H9 (cell line): ENCODE measurements around the gene CBR1. TPM values are rescaled to one million over a fixed set of nuclear protein-coding genes. Genes with fewer than 3 reads are reported as not detected.

ENCODE experiments used
- DNase-seq: peaks from one replicate; pipeline ENCODE4 v3.0.0-alpha.2; 2017
- H2AFZ ChIP-seq: one replicate; pipeline ENCODE4 v1.6.1; 2013; ENCODE audit warnings: mild to moderate bottlenecking, low read length, control low read depth, moderate library complexity
- H2AK5ac ChIP-seq: 2 replicates; pipeline ENCODE4 v1.6.1; 2013; ENCODE audit warnings: low read length, control low read depth, mixed read lengths; ENCODE audit not compliant: insufficient read length
- H2BK120ac ChIP-seq: one replicate; pipeline ENCODE4 v1.6.1; 2013; ENCODE audit warnings: low read depth, mild to moderate bottlenecking, low read length, control low read depth, inconsistent platforms; ENCODE audit not compliant: poor library complexity, severe bottlenecking
- H2BK12ac ChIP-seq: 2 replicates; pipeline ENCODE4 v1.6.1; 2013; ENCODE audit warnings: low read length, control low read depth, mixed read lengths, low read depth; ENCODE audit not compliant: insufficient read length
- H2BK15ac ChIP-seq: 2 replicates; pipeline ENCODE4 v1.6.1; 2013; ENCODE audit warnings: low read depth, low read length, control low read depth
- H2BK20ac ChIP-seq: one replicate; pipeline ENCODE4 v1.6.1; 2013; ENCODE audit warnings: low read depth, mild to moderate bottlenecking, low read length, control low read depth, inconsistent platforms; ENCODE audit not compliant: poor library complexity, severe bottlenecking
- H2BK5ac ChIP-seq: 2 replicates; pipeline ENCODE4 v1.6.1; 2013; ENCODE audit warnings: low read length, control low read depth, mixed read lengths; ENCODE audit not compliant: insufficient read length
- H3K14ac ChIP-seq: 2 replicates; pipeline ENCODE4 v1.6.1; 2013; ENCODE audit warnings: low read length, control low read depth; ENCODE audit not compliant: insufficient read depth
- H3K18ac ChIP-seq: 2 replicates; pipeline ENCODE4 v1.6.1; 2013; ENCODE audit warnings: low read depth, mild to moderate bottlenecking, mixed read lengths, low read length, control low read depth; ENCODE audit not compliant: insufficient read length
- H3K23ac ChIP-seq: 2 replicates; pipeline ENCODE4 v1.6.1; 2013; ENCODE audit warnings: low read length, control low read depth, mixed read lengths, low read depth; ENCODE audit not compliant: insufficient read length
- H3K23me2 ChIP-seq: 2 replicates; pipeline ENCODE4 v1.6.1; 2013; ENCODE audit warnings: low read depth, mild to moderate bottlenecking, mixed read lengths, low read length, control low read depth; ENCODE audit not compliant: insufficient read length, poor library complexity, severe bottlenecking
- H3K27ac ChIP-seq: 2 replicates; pipeline ENCODE4 v1.5.1; 2013; ENCODE audit warnings: low read length, control low read depth, mixed read lengths, low read depth; ENCODE audit not compliant: insufficient read length
- H3K27me3 ChIP-seq: 2 replicates; pipeline ENCODE4 v1.6.1; 2013; ENCODE audit warnings: low read length, control low read depth, inconsistent platforms; ENCODE audit not compliant: insufficient read depth
- H3K4ac ChIP-seq: 2 replicates; pipeline ENCODE4 v1.6.1; 2013; ENCODE audit warnings: low read depth, mild to moderate bottlenecking, control low read depth, inconsistent platforms, low read length, moderate library complexity
- H3K4me1 ChIP-seq: 2 replicates; pipeline ENCODE4 v1.6.1; 2013; ENCODE audit warnings: low read length, control low read depth, inconsistent platforms; ENCODE audit not compliant: insufficient read depth
- H3K4me2 ChIP-seq: 2 replicates; pipeline ENCODE4 v1.6.1; 2013; ENCODE audit warnings: low read length, control low read depth, mixed read lengths; ENCODE audit not compliant: insufficient read length, insufficient read depth
- H3K56ac ChIP-seq: 2 replicates; pipeline ENCODE4 v1.6.1; 2013; ENCODE audit warnings: low read depth, mild to moderate bottlenecking, mixed read lengths, low read length, control low read depth; ENCODE audit not compliant: insufficient read length
- H3K79me1 ChIP-seq: 2 replicates; pipeline ENCODE4 v1.6.1; 2013; ENCODE audit warnings: low read depth, mild to moderate bottlenecking, moderate library complexity, low read length, control low read depth, inconsistent platforms; ENCODE audit not compliant: insufficient read depth, poor library complexity, severe bottlenecking
- H3K79me2 ChIP-seq: 2 replicates; pipeline ENCODE4 v1.6.1; 2013; ENCODE audit warnings: low read length, control low read depth, inconsistent platforms; ENCODE audit not compliant: insufficient read depth
- H3K9ac ChIP-seq: 2 replicates; pipeline ENCODE4 v1.6.1; 2013; ENCODE audit warnings: low read length, control low read depth, mixed read lengths; ENCODE audit not compliant: insufficient read length; ENCODE audit errors: extremely low read depth
- H3K9me3 ChIP-seq: one replicate; pipeline ENCODE4 v1.6.1; 2013; ENCODE audit warnings: low read depth, low read length, inconsistent platforms; ENCODE audit not compliant: control insufficient read depth
- H3T11ph ChIP-seq: one replicate; pipeline ENCODE4 v1.6.1; 2013; ENCODE audit warnings: mild to moderate bottlenecking, low read length, control low read depth, inconsistent platforms
- H4K20me1 ChIP-seq: one replicate; pipeline ENCODE4 v1.6.1; 2013; ENCODE audit not compliant: control insufficient read depth, insufficient read length, insufficient read depth
- H4K5ac ChIP-seq: 2 replicates; pipeline ENCODE4 v1.6.1; 2013; ENCODE audit warnings: low read depth, mild to moderate bottlenecking, mixed read lengths, low read length, control low read depth; ENCODE audit not compliant: insufficient read length
- H4K8ac ChIP-seq: replicated peaks from 2 replicates; pipeline ENCODE4 v1.6.1; 2013; ENCODE audit warnings: low read length, control low read depth, mixed read lengths, low read depth; ENCODE audit not compliant: insufficient read length
- H4K91ac ChIP-seq: 2 replicates; pipeline ENCODE4 v1.6.1; 2013; ENCODE audit warnings: low read depth, mild to moderate bottlenecking, moderate library complexity, mixed read lengths, low read length, control low read depth; ENCODE audit not compliant: insufficient read length
- H3K27ac Mint-ChIP-seq, 3 experiments: 2 replicates in 2 of 3; 3 replicates in 1 of 3; pipeline ENCODE4 v1.8.0; 2020 to 2021; ENCODE audit warnings: mixed read lengths in 3 of 3, mild to moderate bottlenecking in 1 of 3, moderate library complexity in 1 of 3
- H3K27me3 Mint-ChIP-seq: 2 replicates; pipeline ENCODE4 v1.8.0; 2021; ENCODE audit warnings: low read depth, mild to moderate bottlenecking, moderate library complexity, mixed read lengths
- H3K36me3 Mint-ChIP-seq, 3 experiments: 2 replicates in 2 of 3; 3 replicates in 1 of 3; pipeline ENCODE4 v1.8.0; 2020 to 2021; ENCODE audit warnings: low read depth in 3 of 3, mixed read lengths in 3 of 3; ENCODE audit not compliant: insufficient read depth in 1 of 3
- H3K4me1 Mint-ChIP-seq, 2 experiments: 2 replicates each; pipeline ENCODE4 v1.8.0; 2020; ENCODE audit warnings: mixed read lengths in 2 of 2
- H3K4me3 Mint-ChIP-seq, 2 experiments: 2 replicates in 1 of 2; 3 replicates in 1 of 2; pipeline ENCODE4 v1.8.0; 2020 to 2021; ENCODE audit warnings: mild to moderate bottlenecking in 2 of 2, mixed read lengths in 2 of 2, moderate library complexity in 1 of 2
- H3K9me3 Mint-ChIP-seq, 2 experiments: 2 replicates in 1 of 2; 3 replicates in 1 of 2; pipeline ENCODE4 v1.8.0; 2020; ENCODE audit warnings: mild to moderate bottlenecking in 2 of 2, mixed read lengths in 2 of 2, moderate library complexity in 1 of 2
- CTCF ChIP-seq: fragments of 200-600 bp; sonication (generic); conservative IDR thresholded peaks from 3 replicates; pipeline ENCODE4 v1.8.0; 2021; ENCODE audit warnings: antibody characterized with exemption, mild to moderate bottlenecking
- WGBS: extraction: QIAGEN DNeasy Blood & Tissue Kit; methylation state at CpG from one replicate; pipeline ENCODE4 v1.1.7; 2013; ENCODE audit warnings: missing lambda C conversion rate, low lambda C conversion rate, mixed read lengths; ENCODE audit not compliant: insufficient read length; ENCODE audit errors: extremely low coverage; 5-methylcytosine and 5-hydroxymethylcytosine counted together
- total RNA-seq: library from RNA; stranded (reverse); gene quantifications from 2 replicates; pipeline ENCODE4 v1.2.1, GENCODE V29; 2021

Gene CBR1
- total RNA-seq, 1 experiment from 2014 or later = 5.7 TPM

GRCh38 chr21:36021251-36021837 is 48.5 kb upstream of the CBR1 start:
- H3K36me3 Mint-ChIP-seq = peaks cover 0 to 6% (median 0%) of the 10 kb centered on the region in 3 experiments; a peak in 2 of 7 replicates
- Histone ChIP-seq H2AK5ac (no peak overlapping the region), H3K4me2 (no peak overlapping the region), H3K23ac (no peak overlapping the region), H3K79me1 (no peaks in the 10 kb centered on the region), H3K27me3 (no peaks in the 10 kb centered on the region), H2BK120ac (no peak overlapping the region), H2BK5ac (no peak overlapping the region), H3K56ac (no peak overlapping the region), H2AFZ (no peak overlapping the region), H3K4me1 (no peaks in the 10 kb centered on the region), H4K20me1 (no peaks in the 10 kb centered on the region), H3K14ac (no peak overlapping the region), H3K27ac (no peak overlapping the region), H4K5ac (no peak overlapping the region), H3K23me2 (no peaks in the 10 kb centered on the region), H2BK20ac (no peak overlapping the region), H4K91ac (no peak overlapping the region), H2BK15ac (no peak overlapping the region), H3K4ac (no peak overlapping the region), H3K18ac (no peak overlapping the region), H3T11ph (no peak overlapping the region), H4K8ac (no peak overlapping the region), H3K9ac (no peak overlapping the region), H3K9me3 (peaks cover 9% of the 10 kb centered on the region), H2BK12ac (no peak overlapping the region), H3K79me2 (no peaks in the 10 kb centered on the region)
- H3K4me1 Mint-ChIP-seq = no peaks in the 10 kb centered on the region
- H3K4me3 Mint-ChIP-seq = no peak overlapping the region
- no peak overlapping the region for H3K27ac Mint-ChIP-seq
- DNase-seq = no peak
- WGBS = no CpG with 5 or more reads among the region's 11 CpGs
- no peak for TF ChIP-seq CTCF
- H3K9me3 Mint-ChIP-seq = peaks cover 3 to 9% of the 10 kb centered on the region in 2 experiments; a peak in 3 of 5 replicates
- H3K27me3 Mint-ChIP-seq = no peaks in the 10 kb centered on the region; the same call in 1 of the 2 replicates
